NCI-H510A treated with DMSO at 0.1 percent for 48 hours (cell line): Measurements from ENCODE around the gene ZWILCH.
"Not testable (repeated sequence)": the region's sequence is repeated elsewhere in the genome, so short reads cannot be mapped to it uniquely, and the experiment has no call there.

Source experiments
- DNase-seq: peaks from one replicate; lab custom pipeline; 2025; lab: John Stamatoyannopoulos, UW

The ZWILCH gene

GRCh38 chr15:66581972-66582537 is 76.9 kb downstream of the ZWILCH start:
- no peak for DNase-seq

GRCh38 chr15:66586155-66586976 is 81.2 kb downstream of the ZWILCH start:
- no peak for DNase-seq

- DNase-seq: no peak
Measured at GRCh38 chr15:66587020-66587419, 81.9 kb downstream of the ZWILCH start.

- DNase-seq: no peak
Measured at GRCh38 chr15:66587749-66588148, 82.6 kb downstream of the ZWILCH start.

GRCh38 chr15:66588537-66588936 is 83.4 kb downstream of the ZWILCH start:
- DNase-seq: no peak

- DNase-seq: no peak
Measured at GRCh38 chr15:66588971-66589370, 83.8 kb downstream of the ZWILCH start.

GRCh38 chr15:66589429-66589828 is 84.3 kb downstream of the ZWILCH start:
- not testable (repeated sequence) for DNase-seq

GRCh38 chr15:66590435-66590834 is 85.3 kb downstream of the ZWILCH start:
- no peak for DNase-seq

- no peak for DNase-seq
Measured at GRCh38 chr15:66591322-66591862, 86.3 kb downstream of the ZWILCH start.

- DNase-seq: no peak
Measured at GRCh38 chr15:66592505-66593218, 87.5 kb downstream of the ZWILCH start.

- DNase-seq: no peak
Measured at GRCh38 chr15:66593219-66593780, 88.2 kb downstream of the ZWILCH start.

- DNase-seq: no peak
Measured at GRCh38 chr15:66594344-66594743, 89.2 kb downstream of the ZWILCH start.

- DNase-seq: no peak
Measured at GRCh38 chr15:66594836-66595235, 89.7 kb downstream of the ZWILCH start.

GRCh38 chr15:66595332-66595731 is 90.2 kb downstream of the ZWILCH start:
- DNase-seq: no peak

GRCh38 chr15:66595931-66596545 is 90.9 kb downstream of the ZWILCH start:
- DNase-seq: no peak

- no peak for DNase-seq
Measured at GRCh38 chr15:66598095-66598815, 93.1 kb downstream of the ZWILCH start.
